HG03135 (cell line): ENCODE data around the gene PCP4.

ENCODE experiments used
- ATAC-seq: cut with Tn5 transposase; IDR thresholded peaks from one replicate; pipeline ENCODE4 v1.9.1; 2021; ENCODE audit warnings: mild to moderate bottlenecking, moderate library complexity; ENCODE audit not compliant: unreplicated experiment

PCP4 gene

GRCh38 chr21:39915881-39916280, 48.6 kb downstream of the PCP4 start:
- ATAC-seq: no peak

GRCh38 chr21:39918558-39918957, 51.3 kb downstream of the PCP4 start:
- no peak for ATAC-seq

- ATAC-seq: no peak
These were observed 56.2 kb downstream of the PCP4 start for GRCh38 chr21:39923476-39923875.

DNA sequence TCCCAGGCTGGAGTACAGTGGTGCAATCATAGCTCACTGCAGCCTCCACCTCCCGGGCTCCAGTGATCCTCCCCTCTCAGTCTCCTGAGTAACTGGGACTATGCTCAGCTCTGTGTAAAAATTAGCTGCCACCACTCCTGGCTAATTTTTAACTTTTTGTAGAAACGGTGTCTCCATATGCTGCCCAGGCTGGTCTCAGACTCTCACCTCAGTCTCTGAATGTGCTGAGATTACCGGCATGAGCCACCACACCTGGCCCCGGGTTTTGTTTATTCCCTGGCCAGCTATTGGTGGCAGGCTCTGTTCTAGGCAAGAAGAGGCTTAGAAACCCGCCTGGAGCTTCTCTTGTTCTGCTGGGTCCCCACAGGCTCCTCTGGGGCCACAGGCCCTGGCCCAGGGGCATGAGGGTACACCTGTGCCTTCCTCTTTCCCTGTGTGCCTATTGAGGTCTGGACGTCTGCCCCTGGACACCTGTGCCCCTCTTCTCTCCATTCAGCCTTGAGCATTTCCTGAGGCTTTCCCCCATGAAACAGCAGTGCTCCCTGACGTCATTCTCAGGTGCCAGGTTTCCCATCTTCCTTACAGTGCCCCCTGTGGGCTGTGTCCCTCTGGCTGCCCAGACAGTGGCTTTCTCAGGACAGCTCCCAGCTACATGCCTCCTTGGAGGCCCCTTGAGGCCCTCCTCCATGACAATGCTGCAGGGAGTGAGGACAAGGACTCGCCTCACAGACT, 57.5 kb downstream of the PCP4 start:
- ATAC-seq: no peak

DNA sequence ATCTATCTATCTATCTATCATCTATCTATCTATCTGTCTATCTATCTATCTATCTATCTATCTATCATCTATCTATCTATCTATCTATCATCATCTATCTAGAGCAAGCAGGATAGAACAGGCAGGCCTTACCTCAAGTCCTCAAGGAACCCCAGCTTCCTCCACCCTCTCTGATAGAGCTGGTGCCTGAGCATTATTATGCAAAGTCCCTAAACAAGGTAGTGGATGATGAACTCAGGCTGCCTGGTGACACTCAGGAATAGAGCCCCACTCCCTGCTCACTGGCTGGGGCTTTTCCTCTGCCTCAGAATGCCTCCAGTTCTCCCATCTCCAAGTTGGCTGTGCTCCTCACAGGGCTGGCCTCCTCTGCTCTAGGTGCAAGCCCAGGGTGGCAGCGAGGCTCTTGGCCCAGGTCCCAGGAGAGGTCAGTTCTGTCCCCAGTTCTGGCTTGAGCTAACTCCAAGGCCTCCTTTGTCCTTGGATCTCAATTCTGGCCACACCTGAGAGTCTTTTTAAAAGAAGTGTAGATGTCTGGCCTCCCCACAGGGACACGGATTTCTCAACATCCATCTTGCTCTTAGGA, 60.2 kb downstream of the PCP4 start:
- no peak for ATAC-seq

- no peak for ATAC-seq
These were observed 65.1 kb downstream of the PCP4 start for GRCh38 chr21:39932335-39932734.

DNA sequence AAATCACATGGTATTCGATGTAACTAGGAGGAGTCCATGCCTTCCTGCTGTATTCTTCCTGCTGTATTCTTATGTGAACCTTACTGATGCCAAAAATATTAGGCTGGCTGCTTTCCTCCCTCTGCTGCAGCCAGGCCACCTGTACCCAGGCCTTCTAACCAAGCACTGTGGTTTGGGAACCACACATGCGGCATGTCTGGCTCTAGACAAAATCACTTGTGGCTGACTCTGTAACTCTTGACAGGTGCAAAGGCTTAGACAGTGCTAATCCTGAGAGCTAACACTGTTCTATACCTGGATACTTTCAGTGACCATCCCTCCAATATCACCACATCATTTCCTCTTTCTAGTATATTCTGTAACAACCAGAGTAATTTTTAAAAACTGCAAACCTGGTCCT, 67.7 kb downstream of the PCP4 start:
- ATAC-seq: no peak

DNA sequence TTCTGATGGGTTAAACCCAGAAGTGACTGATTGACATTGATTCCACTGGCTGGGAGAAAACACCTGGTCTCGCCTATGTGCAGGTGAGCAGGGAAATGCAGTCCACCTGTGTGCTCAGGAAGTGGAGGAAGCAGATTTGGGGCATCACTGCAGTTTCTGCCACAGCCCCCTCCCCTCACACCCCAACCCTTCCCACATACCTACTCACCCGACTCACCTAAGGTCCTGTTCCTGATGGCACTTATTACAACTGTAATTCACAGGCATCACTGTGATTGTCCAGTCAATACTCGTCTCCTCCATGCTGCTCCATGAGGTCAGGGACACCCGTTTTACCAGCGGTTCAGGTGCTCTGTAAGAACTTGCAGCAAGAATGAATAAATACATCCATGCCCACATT, 68.5 kb downstream of the PCP4 start:
- ATAC-seq: no peak

DNA sequence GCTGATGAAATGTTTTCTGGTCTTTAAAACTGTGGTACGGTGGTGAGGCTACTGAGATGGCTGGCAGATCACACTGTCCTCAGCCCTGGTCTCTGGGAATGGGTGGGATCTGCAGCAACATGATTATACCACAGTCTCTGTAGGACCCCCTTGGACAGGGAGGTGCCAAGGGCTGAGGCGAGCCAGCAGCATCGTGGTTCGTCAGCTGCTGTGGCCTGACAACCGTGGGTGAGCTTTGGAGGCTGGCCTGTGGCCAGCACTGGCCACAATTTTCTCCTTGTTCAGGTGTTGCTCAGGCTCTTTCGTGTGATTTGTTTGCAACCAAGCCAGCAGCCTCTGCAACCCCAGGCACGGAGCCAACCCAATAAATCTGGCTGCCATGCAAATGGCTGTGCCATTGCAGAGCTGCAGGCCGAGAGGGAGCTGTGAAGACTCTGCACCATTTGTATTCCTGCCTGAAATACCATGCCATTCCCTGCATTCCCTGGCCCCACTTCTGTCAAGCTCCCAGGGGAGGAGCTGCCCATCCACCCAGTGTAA, 70.9 kb downstream of the PCP4 start:
- ATAC-seq: no peak

- ATAC-seq: no peak
These were observed 79.0 kb downstream of the PCP4 start for GRCh38 chr21:39946199-39946598.

DNA sequence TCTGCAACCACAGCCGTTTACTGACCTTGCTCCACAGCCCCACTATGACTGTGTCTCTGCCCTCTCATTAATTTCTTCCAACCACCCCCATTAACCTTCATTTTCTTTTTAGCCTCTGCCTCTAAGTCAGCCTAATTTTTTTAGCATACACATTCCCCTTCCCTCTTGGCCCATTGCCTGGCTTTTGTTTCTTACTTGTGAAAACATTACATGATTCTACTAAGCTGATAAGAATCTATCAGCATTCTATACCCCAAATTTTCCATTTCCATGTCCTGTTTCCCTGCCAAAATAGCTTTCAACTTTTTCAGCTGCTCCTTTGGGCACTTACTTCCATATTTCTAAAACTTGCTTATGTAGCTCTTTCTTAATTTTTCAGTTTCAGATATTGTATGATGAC, 79.8 kb downstream of the PCP4 start:
- ATAC-seq: no peak

- no peak for ATAC-seq
These were observed 84.2 kb downstream of the PCP4 start for GRCh38 chr21:39951183-39952101.

GRCh38 chr21:39952265-39952664, 85.0 kb downstream of the PCP4 start:
- ATAC-seq: no peak

DNA sequence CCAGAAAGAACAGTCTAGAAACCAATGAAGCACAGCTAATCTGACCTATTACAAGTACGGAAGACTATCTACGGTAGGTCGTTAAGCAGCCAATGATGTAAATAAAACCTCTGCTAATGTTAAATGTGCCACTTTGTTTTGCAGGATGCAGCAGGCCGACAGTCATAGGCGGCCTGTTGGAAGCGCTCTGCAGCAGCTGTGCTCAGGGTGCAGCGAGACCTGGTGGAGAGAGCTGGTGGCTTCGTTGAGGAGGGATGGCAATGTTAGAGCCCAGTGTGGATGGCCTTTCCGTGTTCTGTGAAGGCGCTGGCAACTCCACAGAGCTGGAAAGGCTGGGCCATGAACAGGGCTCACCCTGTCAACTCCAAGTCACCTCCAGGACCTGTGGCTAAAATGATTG, 87.3 kb downstream of the PCP4 start:
- no peak for ATAC-seq

- ATAC-seq: no peak
These were observed 88.1 kb downstream of the PCP4 start for GRCh38 chr21:39955326-39955725.

DNA sequence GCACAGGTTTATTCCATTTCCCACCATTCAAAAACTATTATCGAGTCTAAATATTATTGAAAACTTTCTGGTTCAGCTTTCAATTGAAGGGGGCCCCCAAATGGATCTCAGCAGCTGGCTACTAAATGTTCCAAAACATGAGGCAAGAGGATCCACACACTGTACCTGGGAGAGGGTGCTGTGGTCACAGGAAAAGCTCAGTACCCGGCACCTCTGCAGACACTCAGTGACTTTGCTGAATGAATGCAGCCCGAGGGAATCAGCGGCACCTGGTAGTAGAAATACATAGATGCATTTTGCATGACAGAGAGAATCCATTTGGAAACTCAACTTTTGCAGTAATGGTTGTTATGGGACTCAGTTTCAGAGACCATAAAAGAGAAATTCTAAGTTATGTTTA, 89.3 kb downstream of the PCP4 start:
- no peak for ATAC-seq

DNA sequence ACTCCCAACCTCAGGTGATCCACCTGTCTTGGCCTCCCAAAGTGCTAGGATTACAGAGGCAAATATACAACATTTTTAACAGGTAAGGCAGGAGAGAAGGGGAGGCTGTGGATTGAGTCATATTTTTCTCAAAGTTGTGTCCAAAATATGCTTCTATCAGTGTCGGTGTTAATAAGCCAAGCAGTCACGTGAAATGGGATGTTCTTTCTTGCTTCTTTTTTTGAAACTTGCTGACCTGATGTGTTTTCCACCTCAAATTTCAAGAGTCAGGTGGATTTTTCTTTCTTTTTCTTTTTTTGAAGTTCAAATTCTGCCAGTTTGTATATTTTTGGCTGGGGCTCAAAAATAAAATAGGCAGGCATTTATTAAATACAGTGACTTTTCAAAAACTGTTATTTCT, 91.5 kb downstream of the PCP4 start:
- no peak for ATAC-seq

DNA sequence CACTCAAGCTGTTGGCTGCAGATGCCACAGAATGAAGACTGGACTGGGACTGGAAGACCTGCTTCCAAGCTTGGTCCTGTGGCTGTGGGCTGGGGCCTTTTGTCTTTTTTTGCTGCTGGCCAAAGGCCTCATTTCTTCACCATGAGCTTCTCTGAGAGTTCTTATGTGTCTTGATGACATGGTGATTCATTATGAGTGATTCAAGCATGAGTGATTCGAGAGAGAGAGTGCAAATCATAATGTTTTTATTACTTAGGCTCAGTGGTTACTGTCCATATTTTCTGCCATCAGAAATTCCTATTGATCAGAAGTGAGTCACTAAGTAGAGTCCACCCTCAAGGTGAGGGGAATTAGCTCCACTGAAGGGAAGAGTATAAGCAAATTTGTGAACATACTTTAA, 94.0 kb downstream of the PCP4 start:
- no peak for ATAC-seq

DNA sequence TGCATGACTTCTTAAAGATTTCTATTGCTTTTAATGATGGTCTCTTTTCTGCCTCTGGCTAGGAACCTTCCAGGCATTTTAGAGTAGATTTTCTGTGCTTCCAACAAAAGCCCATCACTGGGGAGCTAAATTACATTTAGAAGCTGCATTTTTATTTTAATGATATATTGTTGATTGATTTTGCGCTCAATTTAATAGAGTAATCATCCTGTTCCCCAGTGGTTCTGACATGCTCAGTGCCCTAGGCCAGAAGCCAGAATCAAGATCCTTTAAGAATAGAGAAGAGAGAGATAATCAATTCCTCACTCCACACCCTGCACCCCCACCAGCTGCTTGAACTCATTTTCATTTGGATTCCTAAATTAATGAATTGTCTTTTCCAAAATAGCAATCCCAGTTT, 97.8 kb downstream of the PCP4 start:
- ATAC-seq: no peak

DNA sequence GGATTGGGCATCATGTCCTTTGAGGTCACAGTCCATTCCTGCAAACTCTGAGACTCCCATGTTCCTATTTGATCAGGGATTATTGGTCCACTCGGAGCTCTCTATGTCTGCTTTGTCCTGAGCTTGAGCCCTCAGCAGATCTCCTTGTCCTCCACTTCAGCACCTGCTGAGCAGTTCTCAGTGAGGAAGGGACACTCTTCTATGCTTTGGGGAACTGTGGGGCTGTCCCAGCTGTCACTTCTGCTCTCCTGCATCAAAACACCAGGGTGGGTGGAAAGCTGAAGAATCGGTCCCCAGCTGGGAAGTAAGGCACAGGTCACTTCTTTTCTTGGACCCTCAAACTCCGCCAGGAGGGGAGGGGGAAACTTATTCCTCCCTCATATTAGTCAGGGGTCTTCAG, 99.5 kb downstream of the PCP4 start:
- ATAC-seq: no peak

DNA sequence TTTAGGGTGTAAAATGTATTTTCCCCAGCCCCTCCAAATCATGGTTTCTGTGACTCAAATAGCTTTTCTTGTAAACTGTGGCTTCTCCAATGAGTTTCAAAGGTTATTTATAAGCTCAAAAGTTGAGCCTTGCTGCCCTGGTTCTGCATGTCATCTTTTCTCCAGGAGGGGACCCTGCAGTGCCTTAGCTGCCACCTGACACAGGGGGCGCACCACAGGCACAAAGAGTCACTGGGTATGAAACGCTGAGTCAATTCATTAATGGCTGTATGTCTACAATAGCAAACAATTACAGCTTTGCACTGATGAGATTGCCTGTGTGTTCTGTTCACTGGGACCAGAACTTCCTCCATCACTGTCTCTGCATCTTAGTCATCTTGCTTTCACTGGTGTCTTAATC, 100.8 kb downstream of the PCP4 start:
- ATAC-seq: no peak
